DOHH2 (cell line): ENCODE data around the gene SBF1.

Source experiments
- EZH2phosphoT487 ChIP-seq: fragments of 200-600 bp; sonication (generic); IDR thresholded peaks from 2 replicates; pipeline ENCODE4 v1.6.1; 2017; ENCODE audit warnings: borderline replicate concordance, mild to moderate bottlenecking, antibody characterized with exemption, low read length, moderate library complexity, mixed read lengths
- TF ChIP-seq, protein P1 (sequence below): fragments of 200-600 bp; sonication (generic); IDR thresholded peaks from one replicate; pipeline ENCODE4 v1.5.1; 2014; ENCODE audit warnings: antibody characterized with exemption, mild to moderate bottlenecking, low read depth, low read length; ENCODE audit not compliant: poor library complexity, severe bottlenecking

- TF ChIP-seq, protein P1, sequence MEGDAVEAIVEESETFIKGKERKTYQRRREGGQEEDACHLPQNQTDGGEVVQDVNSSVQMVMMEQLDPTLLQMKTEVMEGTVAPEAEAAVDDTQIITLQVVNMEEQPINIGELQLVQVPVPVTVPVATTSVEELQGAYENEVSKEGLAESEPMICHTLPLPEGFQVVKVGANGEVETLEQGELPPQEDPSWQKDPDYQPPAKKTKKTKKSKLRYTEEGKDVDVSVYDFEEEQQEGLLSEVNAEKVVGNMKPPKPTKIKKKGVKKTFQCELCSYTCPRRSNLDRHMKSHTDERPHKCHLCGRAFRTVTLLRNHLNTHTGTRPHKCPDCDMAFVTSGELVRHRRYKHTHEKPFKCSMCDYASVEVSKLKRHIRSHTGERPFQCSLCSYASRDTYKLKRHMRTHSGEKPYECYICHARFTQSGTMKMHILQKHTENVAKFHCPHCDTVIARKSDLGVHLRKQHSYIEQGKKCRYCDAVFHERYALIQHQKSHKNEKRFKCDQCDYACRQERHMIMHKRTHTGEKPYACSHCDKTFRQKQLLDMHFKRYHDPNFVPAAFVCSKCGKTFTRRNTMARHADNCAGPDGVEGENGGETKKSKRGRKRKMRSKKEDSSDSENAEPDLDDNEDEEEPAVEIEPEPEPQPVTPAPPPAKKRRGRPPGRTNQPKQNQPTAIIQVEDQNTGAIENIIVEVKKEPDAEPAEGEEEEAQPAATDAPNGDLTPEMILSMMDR = no peak
- no peak for TF ChIP-seq EZH2phosphoT487
These were observed 33.3 kb downstream of the SBF1 start for GRCh38 chr22:50441428-50441993.
